Naive thymus-derived CD4-positive, alpha-beta T cell (primary cell): Measurements from ENCODE around the gene SLC22A1. TPM values are rescaled to one million over a fixed set of nuclear protein-coding genes. Genes with fewer than 3 reads are reported as not detected.
"Not testable (repeated sequence)": the region's sequence is repeated elsewhere in the genome, so short reads cannot be mapped to it uniquely, and the experiment has no call there.

Source experiments
- ATAC-seq: fragments of 150-1000 bp; cut with Tn5 transposase; 2 replicates; pipeline ENCODE4 v1.10.0; 2021; ENCODE audit warnings: mild to moderate bottlenecking, moderate library complexity
- CTCF ChIA-PET: fragments of 350-600 bp; sonication (Branson Sonifier 250); formaldehyde crosslinking; loops from one replicate; lab custom pipeline; 2021; ENCODE audit warnings: antibody characterized with exemption; lab: Charles Lee
- POLR2A ChIA-PET: fragments of 350-600 bp; sonication (Branson Sonifier 250); formaldehyde crosslinking; loops from one replicate; lab custom pipeline; 2021; ENCODE audit warnings: antibody characterized with exemption, inconsistent platforms; lab: Charles Lee
- DNase-seq, 9 donors: peaks; one replicate each; pipeline versions ENCODE4 v3.0.0 to v3.0.0-alpha.2; 2020 to 2022; ENCODE audit warnings: mixed read lengths in 1 of 9
- H3K27ac ChIP-seq: one replicate; pipeline ENCODE4 v1.7.0; 2013; ENCODE audit warnings: mild to moderate bottlenecking, low read depth, low read length, moderate library complexity
- H3K27me3 ChIP-seq, 2 donors: one replicate each; pipeline ENCODE4 v1.7.0; 2013; ENCODE audit warnings: low read length in 2 of 2, mild to moderate bottlenecking in 2 of 2, moderate library complexity in 2 of 2; ENCODE audit not compliant: control insufficient read depth in 2 of 2, insufficient read depth in 2 of 2
- H3K36me3 ChIP-seq, 3 experiments: 1 replicate in 2 of 3; 2 replicates in 1 of 3; pipeline ENCODE4 v1.7.0; 2013; ENCODE audit warnings: low read length in 3 of 3, mild to moderate bottlenecking in 3 of 3, moderate library complexity in 1 of 3; ENCODE audit not compliant: insufficient read depth in 3 of 3, control insufficient read depth in 2 of 3
- H3K4me1 ChIP-seq, 2 donors: one replicate each; pipeline ENCODE4 v1.7.0; 2013; ENCODE audit warnings: low read length in 2 of 2, mild to moderate bottlenecking in 2 of 2, moderate library complexity in 1 of 2; ENCODE audit not compliant: control insufficient read depth in 2 of 2, insufficient read depth in 2 of 2
- H3K4me3 ChIP-seq: 2 replicates; pipeline ENCODE4 v1.7.0; 2013; ENCODE audit warnings: mild to moderate bottlenecking, low read length
- H3K9me3 ChIP-seq, 3 experiments: 1 replicate in 2 of 3; 2 replicates in 1 of 3; pipeline ENCODE4 v1.7.0; 2013; ENCODE audit warnings: low read length in 3 of 3; ENCODE audit not compliant: control insufficient read depth in 2 of 3
- H3K27ac Mint-ChIP-seq, 9 donors: one replicate each; pipeline ENCODE4 v1.8.0; 2020 to 2022; ENCODE audit warnings: mixed read lengths in 9 of 9, mild to moderate bottlenecking in 8 of 9, moderate library complexity in 5 of 9, inconsistent platforms in 2 of 9
- H3K27me3 Mint-ChIP-seq, 5 donors: one replicate each; pipeline ENCODE4 v1.8.0; 2021 to 2022; ENCODE audit warnings: mixed read lengths in 5 of 5, mild to moderate bottlenecking in 1 of 5
- H3K36me3 Mint-ChIP-seq, 5 donors: one replicate each; pipeline ENCODE4 v1.8.0; 2020 to 2022; ENCODE audit warnings: mixed read lengths in 5 of 5, mild to moderate bottlenecking in 3 of 5, inconsistent platforms in 1 of 5
- H3K4me1 Mint-ChIP-seq, 7 donors: one replicate each; pipeline ENCODE4 v1.8.0; 2020 to 2022; ENCODE audit warnings: mixed read lengths in 7 of 7, mild to moderate bottlenecking in 3 of 7, inconsistent platforms in 1 of 7
- H3K4me3 Mint-ChIP-seq, 10 donors: one replicate each; pipeline ENCODE4 v1.8.0; 2020 to 2022; ENCODE audit warnings: mild to moderate bottlenecking in 10 of 10, mixed read lengths in 10 of 10, moderate library complexity in 6 of 10, inconsistent platforms in 2 of 10
- H3K9me3 Mint-ChIP-seq, 11 donors: one replicate each; pipeline ENCODE4 v1.8.0; 2020 to 2022; ENCODE audit warnings: mixed read lengths in 11 of 11, mild to moderate bottlenecking in 4 of 11, inconsistent platforms in 1 of 11, moderate library complexity in 1 of 11
- intact Hi-C, 2 donors: fragments of 100-400 bp; cut with micrococcal nuclease; formaldehyde crosslinking; loops; one replicate each; pipeline ENCODE4 v1.15.1; 2023
- polyA plus RNA-seq, 2 donors: library from polyadenylated mRNA; unstranded; fragments of 300-500 nt; fragmentation: Illumina TruSeq; gene quantifications; one replicate each; pipeline ENCODE4 v1.2.3, GENCODE V29; 2021
- total RNA-seq, 6 experiments: library from RNA in 5 of 6; stranded (reverse) in 5 of 6; gene quantifications; 1 replicate in 5 of 6; 2 replicates in 1 of 6; pipeline ENCODE4 v1.2.3 and lab custom pipeline; 2021 to 2026

Gene SLC22A1
- total and polyA plus RNA-seq, 7 experiments from 2014 or later, result 0.39 to 2.2 (median 1.3) TPM; not detected in 3

DNA sequence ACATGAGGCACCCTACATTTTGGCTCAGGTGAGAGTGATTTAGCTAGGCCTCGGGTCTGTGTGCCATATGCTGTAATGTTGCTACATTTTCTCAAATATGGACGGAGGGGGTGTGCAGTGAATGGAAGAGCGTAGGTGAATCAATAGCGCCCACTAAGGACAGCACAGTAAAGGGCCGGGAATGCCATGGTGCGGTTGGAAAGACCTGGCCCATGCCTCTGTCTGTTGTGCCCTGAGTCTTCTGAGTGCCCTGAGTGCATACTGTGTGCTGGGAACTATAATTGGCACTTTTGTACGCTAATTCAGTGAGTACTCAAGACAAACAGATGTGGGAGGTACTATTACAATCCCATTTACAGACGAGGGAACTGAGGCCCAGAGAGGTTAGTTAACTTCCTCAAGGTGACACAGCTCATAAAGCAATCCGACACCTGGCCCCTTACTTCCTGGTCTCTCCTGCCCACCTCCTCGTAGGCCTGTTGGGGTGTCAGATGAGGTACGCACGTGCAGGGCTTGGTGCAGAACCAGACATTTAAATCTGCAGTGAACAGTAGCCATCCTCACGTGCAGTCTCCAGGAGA lies 17.3 kb downstream of the SLC22A1 start:
- ATAC-seq (no peak), DNase-seq (no peak)
- Mint-ChIP-seq H3K4me1 (peaks cover 0 to 10% (median 9%) of the 10 kb centered on the region in 7 donors), H3K9me3 (no peaks in the 10 kb centered on the region), H3K27me3 (peaks cover 0 to 6% (median 0%) of the 10 kb centered on the region in 5 donors), H3K27ac (no peak overlapping the region), H3K4me3 (no peak overlapping the region), H3K36me3 (peaks cover 0 to 11% (median 3%) of the 10 kb centered on the region in 5 donors)
- ChIA-PET CTCF (interaction anchor here (1.0 to 3.0 kb wide), 3 partner anchors 11 to 395 kb away, joined by 3 to 22 read pairs (median 15); no protein-coding TSS in a partner anchor), POLR2A (no interaction called here)
- intact Hi-C loops, result loop anchor here (1.0 to 5.0 kb wide), 5 partner anchors 276 to 1233 kb away; no protein-coding TSS in a partner anchor
- Histone ChIP-seq H3K36me3 (no peaks in the 10 kb centered on the region), H3K27me3 (no peaks in the 10 kb centered on the region), H3K4me1 (peaks cover 0 to 4% of the 10 kb centered on the region in 2 donors), H3K4me3 (no peak overlapping the region), H3K9me3 (no peaks in the 10 kb centered on the region), H3K27ac (no peak overlapping the region)

DNA sequence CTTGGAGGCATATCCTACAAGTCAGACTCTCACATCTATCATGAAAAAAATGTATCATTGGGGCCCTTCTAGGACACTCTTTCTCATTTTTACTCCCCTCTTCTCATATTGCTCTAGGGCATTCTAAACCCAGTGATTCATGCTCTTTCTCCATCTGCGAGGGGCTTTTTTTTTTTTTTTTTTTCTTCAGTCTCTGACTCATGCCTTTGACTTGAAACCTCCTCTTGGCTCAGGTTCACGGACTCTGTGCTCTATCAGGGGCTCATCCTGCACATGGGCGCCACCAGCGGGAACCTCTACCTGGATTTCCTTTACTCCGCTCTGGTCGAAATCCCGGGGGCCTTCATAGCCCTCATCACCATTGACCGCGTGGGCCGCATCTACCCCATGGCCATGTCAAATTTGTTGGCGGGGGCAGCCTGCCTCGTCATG lies 17.8 kb downstream of the SLC22A1 start:
- no peaks in the 10 kb centered on the region for H3K36me3 ChIP-seq
- H3K4me1 Mint-ChIP-seq, result peaks cover 0 to 10% (median 9%) of the 10 kb centered on the region in 7 donors
- peaks cover 2 to 13% (median 6%) of the 10 kb centered on the region in 5 donors for H3K36me3 Mint-ChIP-seq
- ATAC-seq, result no peak
- peaks cover 0 to 6% (median 0%) of the 10 kb centered on the region in 5 donors for H3K27me3 Mint-ChIP-seq
- peaks cover 0 to 4% (median 0%) of the 10 kb centered on the region in 11 donors for H3K9me3 Mint-ChIP-seq
- CTCF ChIA-PET, result interaction anchor here (2.2 kb wide), 1 partner anchor 394 kb away, joined by 15 read pairs; no protein-coding TSS in a partner anchor
- POLR2A ChIA-PET, result no interaction called here
- no peaks in the 10 kb centered on the region for H3K27me3 ChIP-seq
- H3K9me3 ChIP-seq, result no peaks in the 10 kb centered on the region
- no peak overlapping the region for H3K27ac ChIP-seq
- DNase-seq, result no peak
- H3K27ac Mint-ChIP-seq, result peak overlapping the region in 1 of 9 donors; percentile 22
- intact Hi-C loops, result loop anchor here (5.0 kb wide), 2 partner anchors 528 to 1233 kb away; no protein-coding TSS in a partner anchor
- H3K4me1 ChIP-seq, result peaks cover 0 to 4% of the 10 kb centered on the region in 2 donors
- H3K4me3 Mint-ChIP-seq, result no peak overlapping the region
- H3K4me3 ChIP-seq, result no peak overlapping the region

DNA sequence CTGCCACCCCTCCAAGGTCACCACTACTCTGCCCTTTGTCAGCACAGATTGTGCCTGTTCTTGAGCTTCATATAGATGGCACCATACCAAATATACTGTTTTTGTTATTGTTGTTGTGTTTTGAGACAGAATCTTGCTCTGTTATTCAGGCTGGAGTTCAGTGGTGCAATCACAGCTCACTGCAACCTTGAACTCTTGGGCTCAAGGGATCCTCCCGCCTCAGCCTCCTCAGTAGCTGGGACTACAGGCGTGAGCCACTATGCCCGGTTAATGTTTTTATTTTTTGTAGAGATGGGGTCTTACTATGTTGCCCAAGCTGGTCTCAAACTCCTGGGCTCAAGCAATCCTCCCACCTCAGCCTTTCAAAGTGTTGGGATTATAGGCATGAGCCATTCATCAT lies 18.9 kb downstream of the SLC22A1 start:
- H3K27me3 Mint-ChIP-seq, H3K4me1 Mint-ChIP-seq, H3K27ac Mint-ChIP-seq, H3K9me3 Mint-ChIP-seq, POLR2A ChIA-PET, H3K27me3 ChIP-seq, ATAC-seq, H3K36me3 ChIP-seq, H3K4me1 ChIP-seq, H3K27ac ChIP-seq, DNase-seq, H3K4me3 Mint-ChIP-seq, H3K4me3 ChIP-seq, H3K9me3 ChIP-seq, intact Hi-C loops: not testable (repeated sequence)
- CTCF ChIA-PET, result interaction anchor here (0.7 kb wide), 1 partner anchor 317 kb away, joined by 3 read pairs; no protein-coding TSS in a partner anchor
- H3K36me3 Mint-ChIP-seq, result peaks cover 2 to 20% (median 7%) of the 10 kb centered on the region in 5 donors

DNA sequence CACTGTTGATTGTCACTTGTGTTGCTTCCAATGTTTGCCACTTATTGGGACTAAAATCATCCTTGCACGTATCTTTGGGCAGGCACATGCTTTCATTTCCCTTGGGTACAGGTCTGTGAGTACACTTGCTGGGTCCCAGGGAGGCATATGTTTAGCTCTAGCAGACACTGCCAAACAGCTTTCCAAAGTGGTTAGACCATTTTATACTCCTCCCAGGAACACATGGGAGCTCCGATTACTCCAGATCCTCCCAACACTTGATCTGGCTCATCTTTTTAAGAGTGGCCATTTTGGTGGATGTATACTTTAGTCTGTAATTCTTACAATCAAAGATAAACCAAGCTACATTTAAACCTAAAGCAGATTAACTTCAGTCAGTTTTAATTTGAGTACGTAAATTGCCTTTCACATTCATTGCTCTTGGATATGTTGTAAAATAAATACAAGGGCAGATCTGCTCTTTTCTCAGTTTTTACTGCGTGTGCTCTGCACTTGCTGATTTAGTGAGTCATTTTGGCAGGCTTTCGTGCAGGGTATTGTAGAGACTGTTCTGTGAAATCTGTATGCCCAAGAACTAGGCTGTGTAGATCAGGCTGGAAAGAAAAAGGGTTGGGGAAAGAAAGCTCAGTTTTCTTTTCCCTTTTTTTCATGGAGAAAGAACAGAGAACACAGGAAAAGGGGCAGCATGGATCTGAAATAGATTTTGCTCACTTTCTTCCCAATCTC lies 19.5 kb downstream of the SLC22A1 start:
- peaks cover 0 to 4% of the 10 kb centered on the region in 2 donors for H3K4me1 ChIP-seq
- no peaks in the 10 kb centered on the region for H3K9me3 ChIP-seq
- no peak for DNase-seq
- Mint-ChIP-seq H3K4me3 (no peak overlapping the region), H3K27ac (no peak overlapping the region), H3K4me1 (peaks cover 0 to 10% (median 9%) of the 10 kb centered on the region in 7 donors), H3K36me3 (peaks cover 2 to 23% (median 7%) of the 10 kb centered on the region in 5 donors), H3K9me3 (peaks cover 0 to 5% (median 0%) of the 10 kb centered on the region in 11 donors), H3K27me3 (peaks cover 0 to 6% (median 0%) of the 10 kb centered on the region in 5 donors)
- CTCF ChIA-PET, result no interaction called here
- no peaks in the 10 kb centered on the region for H3K36me3 ChIP-seq
- intact Hi-C loops, result no loop called here
- H3K27me3 ChIP-seq, result no peaks in the 10 kb centered on the region
- POLR2A ChIA-PET, result no interaction called here
- no peak overlapping the region for H3K27ac ChIP-seq
- no peak for ATAC-seq
- no peak overlapping the region for H3K4me3 ChIP-seq

DNA sequence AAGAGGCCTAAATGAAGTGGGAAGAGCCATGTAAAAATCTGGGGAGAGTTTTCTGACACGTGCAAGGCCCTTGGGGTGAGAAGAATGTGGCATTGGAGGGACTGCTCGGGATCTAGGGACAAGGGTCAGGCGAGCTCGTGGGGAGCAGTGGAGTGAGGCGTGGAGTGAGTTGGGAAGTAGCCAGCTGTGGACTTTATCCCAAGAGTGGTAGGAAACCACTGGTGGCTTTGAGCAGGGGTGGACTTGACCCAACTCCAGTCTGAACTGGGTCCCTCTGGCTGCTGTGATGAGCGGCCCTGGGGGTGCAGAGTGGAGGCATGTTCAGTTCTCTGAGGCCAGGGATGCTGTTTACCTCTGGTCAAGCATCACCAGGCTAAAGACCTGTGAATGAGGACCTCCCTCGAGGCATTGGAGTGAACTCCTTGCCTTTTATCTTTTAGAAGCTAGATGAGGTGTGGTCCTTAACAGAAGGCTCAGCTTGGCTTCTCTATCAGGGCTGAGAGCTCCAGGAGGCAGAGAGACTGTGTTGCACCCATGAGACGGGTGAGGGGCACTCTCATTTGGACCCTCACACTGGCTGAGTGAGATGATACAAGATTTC lies 20.6 kb downstream of the SLC22A1 start:
- POLR2A ChIA-PET, result no interaction called here
- Mint-ChIP-seq H3K4me3 (no peak overlapping the region), H3K36me3 (peaks cover 2 to 23% (median 7%) of the 10 kb centered on the region in 5 donors), H3K27ac (no peak overlapping the region), H3K27me3 (peaks cover 0 to 6% (median 0%) of the 10 kb centered on the region in 5 donors), H3K9me3 (peaks cover 0 to 5% (median 0%) of the 10 kb centered on the region in 11 donors), H3K4me1 (peaks cover 0 to 10% (median 9%) of the 10 kb centered on the region in 7 donors)
- DNase-seq, result no peak
- no peaks in the 10 kb centered on the region for H3K27me3 ChIP-seq
- intact Hi-C loops, result no loop called here
- H3K9me3 ChIP-seq, result no peaks in the 10 kb centered on the region
- no peaks in the 10 kb centered on the region for H3K36me3 ChIP-seq
- H3K4me1 ChIP-seq, result peaks cover 0 to 4% of the 10 kb centered on the region in 2 donors
- no peak for ATAC-seq
- H3K27ac ChIP-seq, result no peak overlapping the region
- CTCF ChIA-PET, result no interaction called here
- no peak overlapping the region for H3K4me3 ChIP-seq

DNA sequence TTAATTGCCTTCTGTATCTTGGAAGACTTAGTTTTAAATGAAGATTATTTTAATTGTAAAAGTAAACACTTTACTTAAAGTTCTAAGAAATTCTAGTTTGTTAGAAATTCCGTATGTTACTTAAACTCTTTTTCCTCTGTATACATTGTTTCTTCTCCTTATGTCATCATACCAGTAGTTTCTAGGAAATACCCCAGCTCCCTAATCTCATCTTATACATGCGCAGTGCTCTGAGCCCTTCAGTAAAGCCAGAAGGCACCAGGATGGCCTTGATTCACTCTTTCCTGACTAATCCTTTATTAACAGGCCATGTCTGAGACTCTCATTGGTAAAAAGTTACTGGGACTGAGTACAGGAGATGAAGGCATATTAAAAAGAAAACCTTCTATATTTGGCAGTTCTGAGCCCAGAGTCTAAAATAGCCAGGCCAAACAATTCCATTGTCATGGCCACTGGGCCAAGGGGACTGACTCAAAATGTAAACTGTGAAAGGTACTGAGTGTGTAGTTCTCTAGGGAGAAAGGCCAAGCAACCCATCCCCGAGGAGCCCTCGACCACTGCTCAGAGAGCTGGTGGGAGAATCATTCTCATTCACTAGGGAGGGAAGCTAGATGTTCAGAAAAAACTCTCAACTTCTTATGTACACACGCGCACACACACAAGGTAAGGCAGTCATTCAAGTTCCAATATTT lies 25.0 kb downstream of the SLC22A1 start:
- Mint-ChIP-seq H3K36me3 (peaks cover 2 to 37% (median 15%) of the 10 kb centered on the region in 5 donors), H3K27me3 (peaks cover 0 to 13% (median 0%) of the 10 kb centered on the region in 5 donors), H3K9me3 (peaks cover 0 to 17% (median 5%) of the 10 kb centered on the region in 11 donors), H3K4me1 (no peaks in the 10 kb centered on the region), H3K4me3 (no peak overlapping the region), H3K27ac (no peak overlapping the region)
- H3K27me3 ChIP-seq, result no peaks in the 10 kb centered on the region
- intact Hi-C loops, result no loop called here
- POLR2A ChIA-PET, result no interaction called here
- H3K4me1 ChIP-seq, result no peaks in the 10 kb centered on the region
- H3K27ac ChIP-seq, result no peak overlapping the region
- H3K36me3 ChIP-seq, result no peaks in the 10 kb centered on the region
- no peaks in the 10 kb centered on the region for H3K9me3 ChIP-seq
- CTCF ChIA-PET, result no interaction called here
- no peak for ATAC-seq
- DNase-seq, result no peak
- H3K4me3 ChIP-seq, result no peak overlapping the region
